Neural progenitor cell (in vitro differentiated cells): Measurements from ENCODE around the gene MAPK1. TPM values are rescaled to one million over a fixed set of nuclear protein-coding genes. Genes with fewer than 3 reads are reported as not detected.

ENCODE experiments used
- DNase-seq: peaks from one replicate; pipeline ENCODE4 v3.0.0-alpha.2; 2016; ENCODE audit warnings: low spot score
- H2AFZ ChIP-seq: fragments of 200-600 bp; sonication (generic); replicated peaks from 2 replicates; pipeline ENCODE4 v1.6.1; 2016; ENCODE audit warnings: antibody characterized with exemption
- H3F3A ChIP-seq: fragments of 200-600 bp; sonication (generic); 2 replicates; pipeline ENCODE4 v1.6.1; 2016; ENCODE audit warnings: antibody characterized with exemption, low read depth
- H3K27ac ChIP-seq: fragments of 200-600 bp; sonication (generic); 2 replicates; pipeline ENCODE4 v1.5.1; 2016; ENCODE audit warnings: mild to moderate bottlenecking
- H3K27me3 ChIP-seq: fragments of 200-600 bp; sonication (generic); 2 replicates; pipeline ENCODE4 v1.6.1; 2016; ENCODE audit warnings: mild to moderate bottlenecking, moderate library complexity
- H3K36me3 ChIP-seq: fragments of 200-600 bp; sonication (generic); 2 replicates; pipeline ENCODE4 v1.5.1; 2016
- H3K4me1 ChIP-seq: fragments of 200-600 bp; sonication (generic); 2 replicates; pipeline ENCODE4 v1.6.1; 2016; ENCODE audit warnings: mixed run types
- H3K4me2 ChIP-seq: fragments of 200-600 bp; sonication (generic); 2 replicates; pipeline ENCODE4 v1.6.1; 2016
- H3K4me3 ChIP-seq: fragments of 200-600 bp; sonication (generic); 2 replicates; pipeline ENCODE4 v1.5.1; 2016
- H3K79me2 ChIP-seq: fragments of 200-600 bp; sonication (generic); 2 replicates; pipeline ENCODE4 v1.6.1; 2016; ENCODE audit warnings: low read depth
- H3K9ac ChIP-seq: fragments of 200-600 bp; sonication (generic); 2 replicates; pipeline ENCODE4 v1.6.1; 2016
- H3K9me3 ChIP-seq: fragments of 200-600 bp; sonication (generic); 2 replicates; pipeline ENCODE4 v1.5.1; 2016; ENCODE audit warnings: low read depth
- H4K20me1 ChIP-seq: fragments of 200-600 bp; sonication (generic); 2 replicates; pipeline ENCODE4 v1.6.1; 2016; ENCODE audit warnings: low read depth
- H3K27ac Mint-ChIP-seq: 3 replicates; pipeline ENCODE4 v1.8.0; 2021; ENCODE audit warnings: mixed read lengths
- H3K27me3 Mint-ChIP-seq: 2 replicates; pipeline ENCODE4 v1.8.0; 2022; ENCODE audit warnings: low read depth, mild to moderate bottlenecking, inconsistent platforms, moderate library complexity, mixed read lengths; ENCODE audit not compliant: insufficient read depth
- H3K36me3 Mint-ChIP-seq: 3 replicates; pipeline ENCODE4 v1.8.0; 2021; ENCODE audit warnings: mixed read lengths
- H3K4me1 Mint-ChIP-seq: 3 replicates; pipeline ENCODE4 v1.8.0; 2021; ENCODE audit warnings: mixed read lengths
- H3K4me3 Mint-ChIP-seq: 3 replicates; pipeline ENCODE4 v1.8.0; 2021; ENCODE audit warnings: mild to moderate bottlenecking, moderate library complexity, mixed read lengths
- H3K9me3 Mint-ChIP-seq: 3 replicates; pipeline ENCODE4 v1.8.0; 2020; ENCODE audit warnings: mixed read lengths
- EZH2 ChIP-seq: fragments of 200-600 bp; sonication (generic); IDR thresholded peaks from 2 replicates; pipeline ENCODE4 v1.6.1; 2017; ENCODE audit warnings: antibody characterized with exemption, mild to moderate bottlenecking, moderate library complexity
- EZH2phosphoT487 ChIP-seq: fragments of 200-600 bp; sonication (generic); IDR thresholded peaks from 2 replicates; pipeline ENCODE4 v1.6.1; 2017; ENCODE audit warnings: antibody characterized with exemption
- total RNA-seq: library from RNA; depleted of rRNA; stranded (reverse); fragments of >200 nt; gene quantifications from 2 replicates; pipeline ENCODE4 v1.2.3, GENCODE V29; 2015; ENCODE audit warnings: low replicate concordance
- TF ChIP-seq, protein P1 (sequence below): fragments of 200-600 bp; sonication (generic); IDR thresholded peaks from 2 replicates; pipeline ENCODE4 v1.5.1; 2017; ENCODE audit warnings: antibody characterized with exemption, mild to moderate bottlenecking

Gene MAPK1
- total RNA-seq, 1 donor from 2014 or later, result 61.4 TPM

DNA sequence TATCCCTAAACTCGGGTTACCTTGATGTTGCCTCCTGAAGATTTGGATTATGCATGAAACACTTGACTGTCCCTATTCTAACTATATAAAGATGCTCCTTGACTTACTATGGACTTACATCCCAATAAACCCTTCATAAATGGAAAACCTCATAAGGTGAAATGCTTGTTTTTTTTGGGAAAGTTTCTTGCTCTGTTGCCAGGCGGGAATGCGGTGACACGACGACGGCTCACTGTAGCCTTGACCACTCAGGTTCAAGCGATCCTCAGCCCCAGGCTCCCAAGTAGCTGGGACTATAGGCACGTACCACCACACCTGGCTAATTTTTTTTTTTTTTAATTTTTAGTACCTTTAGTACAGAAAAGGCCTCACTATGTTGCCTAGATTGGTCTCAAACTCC is 10.6 kb downstream of the MAPK1 start:
- Histone ChIP-seq H3F3A (peaks cover 8% of the 10 kb centered on the region), H3K9ac (no peak overlapping the region), H3K79me2 (peaks cover 100% of the 10 kb centered on the region), H2AFZ (no peak overlapping the region), H3K27me3 (no peaks in the 10 kb centered on the region), H3K4me3 (no peak overlapping the region), H3K4me1 (peaks cover 29% of the 10 kb centered on the region), H3K36me3 (no peaks in the 10 kb centered on the region), H3K9me3 (no peaks in the 10 kb centered on the region), H3K27ac (no peak overlapping the region), H3K4me2 (no peak overlapping the region), H4K20me1 (peaks cover 77% of the 10 kb centered on the region)
- no peak for DNase-seq
- TF ChIP-seq, protein P1, sequence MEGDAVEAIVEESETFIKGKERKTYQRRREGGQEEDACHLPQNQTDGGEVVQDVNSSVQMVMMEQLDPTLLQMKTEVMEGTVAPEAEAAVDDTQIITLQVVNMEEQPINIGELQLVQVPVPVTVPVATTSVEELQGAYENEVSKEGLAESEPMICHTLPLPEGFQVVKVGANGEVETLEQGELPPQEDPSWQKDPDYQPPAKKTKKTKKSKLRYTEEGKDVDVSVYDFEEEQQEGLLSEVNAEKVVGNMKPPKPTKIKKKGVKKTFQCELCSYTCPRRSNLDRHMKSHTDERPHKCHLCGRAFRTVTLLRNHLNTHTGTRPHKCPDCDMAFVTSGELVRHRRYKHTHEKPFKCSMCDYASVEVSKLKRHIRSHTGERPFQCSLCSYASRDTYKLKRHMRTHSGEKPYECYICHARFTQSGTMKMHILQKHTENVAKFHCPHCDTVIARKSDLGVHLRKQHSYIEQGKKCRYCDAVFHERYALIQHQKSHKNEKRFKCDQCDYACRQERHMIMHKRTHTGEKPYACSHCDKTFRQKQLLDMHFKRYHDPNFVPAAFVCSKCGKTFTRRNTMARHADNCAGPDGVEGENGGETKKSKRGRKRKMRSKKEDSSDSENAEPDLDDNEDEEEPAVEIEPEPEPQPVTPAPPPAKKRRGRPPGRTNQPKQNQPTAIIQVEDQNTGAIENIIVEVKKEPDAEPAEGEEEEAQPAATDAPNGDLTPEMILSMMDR, result no peak
- TF ChIP-seq EZH2 (no peak), EZH2phosphoT487 (no peak)
- Mint-ChIP-seq H3K27ac (no peak overlapping the region), H3K4me1 (peaks cover 25% of the 10 kb centered on the region), H3K36me3 (peaks cover 36% of the 10 kb centered on the region), H3K4me3 (no peak overlapping the region), H3K9me3 (peaks cover 9% of the 10 kb centered on the region), H3K27me3 (peaks cover 4% of the 10 kb centered on the region)

DNA sequence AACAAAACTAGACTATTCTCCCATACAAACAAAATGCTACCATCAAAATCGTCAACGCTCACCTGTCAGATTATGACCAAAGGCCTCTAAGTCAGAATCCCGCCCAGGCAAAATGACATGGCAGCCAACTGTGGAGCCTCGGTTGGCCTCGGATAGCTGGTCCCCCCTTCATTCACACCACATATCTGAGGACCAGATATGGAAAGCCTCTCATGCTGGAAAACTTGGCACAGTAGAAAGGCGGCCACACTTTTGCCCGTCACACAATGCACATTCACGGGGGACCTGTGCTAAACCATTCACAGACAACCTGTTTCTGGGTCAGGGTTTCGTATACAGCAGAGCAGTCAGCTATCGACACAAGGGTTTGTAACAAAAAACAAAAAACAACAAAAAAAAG is 11.2 kb downstream of the MAPK1 start:
- peaks cover 19% of the 10 kb centered on the region for H3K4me1 Mint-ChIP-seq
- H3K9me3 Mint-ChIP-seq, result peaks cover 13% of the 10 kb centered on the region
- peak overlapping the region; percentile 14 for H3K27ac Mint-ChIP-seq

DNA sequence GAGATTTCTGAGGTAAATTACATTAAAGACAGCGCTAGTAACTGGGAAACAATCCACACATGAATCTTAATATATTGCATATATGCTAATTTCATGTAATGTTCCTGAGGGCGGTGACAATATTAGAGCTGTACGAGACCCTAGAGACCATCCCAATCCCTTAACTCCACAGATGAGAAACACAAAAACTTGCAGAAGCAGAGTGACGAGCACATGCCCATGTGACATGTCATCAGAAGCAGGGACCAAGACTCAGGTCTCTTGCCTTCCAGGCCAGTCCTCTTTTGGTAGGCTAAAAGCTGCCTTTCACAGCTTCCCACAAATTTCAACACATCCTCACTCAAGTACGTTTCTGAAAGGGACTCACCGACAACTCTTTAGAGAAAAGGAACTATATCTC is 11.8 kb downstream of the MAPK1 start:
- Mint-ChIP-seq H3K4me3 (no peak overlapping the region), H3K4me1 (peaks cover 16% of the 10 kb centered on the region), H3K27ac (no peak overlapping the region), H3K36me3 (peaks cover 43% of the 10 kb centered on the region), H3K27me3 (peaks cover 2% of the 10 kb centered on the region), H3K9me3 (peaks cover 17% of the 10 kb centered on the region)
- no peak overlapping the region for H2AFZ ChIP-seq
- H3K79me2 ChIP-seq, result peaks cover 100% of the 10 kb centered on the region
- no peaks in the 10 kb centered on the region for H3K9me3 ChIP-seq
- peaks cover 68% of the 10 kb centered on the region for H4K20me1 ChIP-seq
- DNase-seq, result no peak
- no peak overlapping the region for H3K4me2 ChIP-seq
- no peak overlapping the region for H3K9ac ChIP-seq
- TF ChIP-seq EZH2 (no peak), EZH2phosphoT487 (no peak)
- peaks cover 8% of the 10 kb centered on the region for H3F3A ChIP-seq
- H3K27ac ChIP-seq, result no peak overlapping the region
- H3K36me3 ChIP-seq, result no peaks in the 10 kb centered on the region
- H3K4me1 ChIP-seq, result peaks cover 24% of the 10 kb centered on the region
- no peak overlapping the region for H3K4me3 ChIP-seq
- H3K27me3 ChIP-seq, result no peaks in the 10 kb centered on the region

More for the DNA sequence above, 11.2 kb downstream of the MAPK1 start:
- no peak overlapping the region for H3K9ac ChIP-seq
- H3K4me3 ChIP-seq, result no peak overlapping the region
- no peak overlapping the region for H3K4me2 ChIP-seq
- H3F3A ChIP-seq, result peaks cover 8% of the 10 kb centered on the region
- no peak overlapping the region for H3K27ac ChIP-seq
- peaks cover 100% of the 10 kb centered on the region for H3K79me2 ChIP-seq
- H3K9me3 ChIP-seq, result no peaks in the 10 kb centered on the region
- no peak for DNase-seq
- Mint-ChIP-seq H3K27me3 (peaks cover 2% of the 10 kb centered on the region), H3K36me3 (peaks cover 40% of the 10 kb centered on the region), H3K4me3 (no peak overlapping the region)
- H3K36me3 ChIP-seq, result no peaks in the 10 kb centered on the region
- peaks cover 71% of the 10 kb centered on the region for H4K20me1 ChIP-seq
- no peaks in the 10 kb centered on the region for H3K27me3 ChIP-seq
- no peak overlapping the region for H2AFZ ChIP-seq
- H3K4me1 ChIP-seq, result peaks cover 29% of the 10 kb centered on the region
- TF ChIP-seq, protein P1, result no peak
- TF ChIP-seq EZH2phosphoT487, result no peak
- no peak for TF ChIP-seq EZH2

DNA sequence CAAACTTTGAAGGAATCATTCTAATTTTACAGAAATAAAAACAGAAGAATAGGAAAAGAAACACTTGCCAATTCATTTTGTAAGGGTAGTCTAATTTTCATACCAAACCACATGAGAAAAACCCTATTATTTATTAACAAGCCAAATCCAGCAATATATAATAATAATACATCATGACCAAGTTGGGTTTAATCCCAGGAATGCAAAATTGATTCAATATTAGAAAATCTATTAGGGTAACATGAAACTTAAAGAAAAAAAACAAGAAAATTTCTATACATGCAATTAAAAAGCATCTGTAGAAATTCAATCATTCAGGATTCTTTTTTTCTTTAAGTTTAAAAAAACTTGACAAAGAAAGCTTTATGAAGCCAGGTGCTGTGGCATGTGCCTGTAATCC is 16.8 kb downstream of the MAPK1 start:
- Mint-ChIP-seq H3K9me3 (peaks cover 47% of the 10 kb centered on the region), H3K36me3 (peaks cover 56% of the 10 kb centered on the region), H3K27ac (no peak overlapping the region), H3K27me3 (peaks cover 4% of the 10 kb centered on the region), H3K4me3 (no peak overlapping the region), H3K4me1 (no peaks in the 10 kb centered on the region)
- no peak overlapping the region for H3K4me3 ChIP-seq
- H2AFZ ChIP-seq, result no peak overlapping the region
- no peak overlapping the region for H3K4me2 ChIP-seq
- peaks cover 100% of the 10 kb centered on the region for H3K79me2 ChIP-seq
- H3K36me3 ChIP-seq, result no peaks in the 10 kb centered on the region
- no peaks in the 10 kb centered on the region for H3K4me1 ChIP-seq
- H3K27me3 ChIP-seq, result no peaks in the 10 kb centered on the region
- H3F3A ChIP-seq, result no peaks in the 10 kb centered on the region
- no peak overlapping the region for H3K9ac ChIP-seq
- TF ChIP-seq, protein P1, result no peak
- TF ChIP-seq EZH2, result no peak
- no peak for TF ChIP-seq EZH2phosphoT487
- H3K9me3 ChIP-seq, result no peaks in the 10 kb centered on the region
- H4K20me1 ChIP-seq, result peaks cover 20% of the 10 kb centered on the region
- no peak for DNase-seq
- no peak overlapping the region for H3K27ac ChIP-seq
